CD4-positive, alpha-beta T cell treated with Interleukin-4 for 1 hour (primary cell): Measurements from ENCODE around the gene SPAAR.
A peak's percentile ranks its signal among the peaks of the same experiment; 100 is the strongest.
"Not testable (repeated sequence)": the region's sequence is repeated elsewhere in the genome, so short reads cannot be mapped to it uniquely, and the experiment has no call there.

Experiments used
- DNase-seq, 2 donors: peaks; one replicate each; pipeline ENCODE4 v3.0.0-alpha.2; 2020 to 2022

The SPAAR gene

DNA sequence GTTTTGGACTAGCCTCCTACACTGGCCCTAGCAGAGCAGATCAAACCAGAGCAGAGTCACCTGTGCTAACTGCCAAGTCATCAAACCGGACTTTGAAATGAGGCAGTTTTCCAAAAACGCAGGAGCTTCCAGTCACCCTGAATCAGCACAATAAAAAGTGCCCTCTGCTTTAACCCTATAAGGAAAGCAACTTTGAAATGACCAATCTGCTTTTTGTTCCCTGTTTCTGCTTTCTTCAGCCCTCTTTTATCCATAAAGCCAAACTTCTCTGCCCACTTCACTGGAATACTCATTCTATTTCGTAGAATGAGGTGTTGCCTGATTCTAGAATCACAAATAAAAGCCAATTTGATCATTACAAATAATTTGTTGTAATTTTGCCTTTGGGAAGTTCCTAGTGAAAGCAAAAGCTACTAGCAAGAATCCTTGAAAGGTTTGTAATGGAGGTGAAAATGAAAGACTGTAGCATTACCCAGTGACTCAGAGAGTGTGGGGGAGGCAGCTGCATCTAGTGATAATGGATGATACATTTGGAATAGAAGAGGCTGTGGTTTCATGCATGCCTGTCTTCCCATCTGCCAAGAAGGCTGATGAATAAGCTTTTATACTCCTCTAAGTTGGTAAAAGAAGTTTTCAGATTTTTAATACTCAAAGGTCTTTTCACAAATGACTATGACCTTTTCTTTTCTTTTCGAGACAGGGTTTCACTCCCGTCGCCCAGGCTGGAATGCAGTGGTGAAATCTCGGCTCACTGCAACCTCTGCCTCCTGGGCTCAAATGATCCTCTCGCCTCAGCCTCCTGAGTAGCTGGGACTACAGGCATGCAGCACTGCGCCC, 14.9 kb downstream of the SPAAR start:
- DNase-seq, result no peak

DNA sequence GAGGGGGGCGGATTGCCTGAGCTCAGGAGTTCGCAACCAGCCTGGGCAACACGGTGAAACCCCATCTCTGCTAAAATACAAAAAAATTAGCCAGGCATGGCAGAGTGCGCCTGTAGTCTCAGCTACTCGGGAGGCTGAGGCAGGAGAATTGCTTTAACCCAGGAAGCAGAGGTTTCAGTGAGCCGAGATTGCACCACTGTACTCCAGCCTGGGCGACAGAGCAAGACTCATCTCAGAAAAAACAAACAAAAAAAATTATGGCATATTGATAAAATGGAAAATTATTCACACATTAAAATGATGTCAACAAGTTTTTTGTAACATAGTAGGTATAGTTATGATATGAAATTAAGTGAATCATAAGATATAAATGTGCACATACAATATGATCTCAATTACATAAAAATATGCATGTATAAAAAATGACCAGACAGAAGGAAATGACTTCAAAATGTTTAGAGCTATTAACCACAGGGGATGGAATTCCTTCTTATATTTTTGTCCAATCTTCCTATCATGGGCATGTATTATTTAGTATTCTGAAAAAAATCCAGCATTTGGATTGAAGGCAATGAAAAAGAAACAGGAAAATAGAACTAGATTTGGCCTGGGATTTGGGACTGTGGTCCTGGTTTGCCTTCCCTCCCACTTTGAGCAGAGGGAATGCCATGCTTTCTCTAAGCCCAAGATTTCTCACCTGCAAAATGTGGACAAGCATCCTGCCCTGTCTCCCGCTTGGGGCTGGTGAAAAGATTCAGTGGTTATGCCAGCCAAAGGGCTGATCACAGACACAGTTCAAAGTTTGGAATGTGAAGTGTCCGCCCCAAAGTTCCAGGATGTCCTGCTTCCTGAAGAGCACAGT, 19.5 kb downstream of the SPAAR start:
- DNase-seq, result no peak

DNA sequence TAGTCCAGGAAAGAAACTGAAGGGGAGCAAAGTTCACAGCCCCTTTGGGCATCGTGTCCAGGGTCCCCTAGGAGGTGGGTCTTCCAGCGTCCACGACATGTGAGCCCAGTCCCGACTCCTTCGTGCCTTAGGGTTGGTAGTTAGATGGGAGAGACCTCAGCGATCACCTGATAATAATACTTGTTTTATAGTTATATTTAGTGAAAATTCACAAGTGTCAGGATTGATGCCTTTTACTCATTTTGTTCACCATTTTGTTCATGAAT, 20.1 kb downstream of the SPAAR start:
- DNase-seq, result no peak

- DNase-seq, result no peak
Measured at GRCh38 chr9:35930521-35930920, 21.2 kb downstream of the SPAAR start.

DNA sequence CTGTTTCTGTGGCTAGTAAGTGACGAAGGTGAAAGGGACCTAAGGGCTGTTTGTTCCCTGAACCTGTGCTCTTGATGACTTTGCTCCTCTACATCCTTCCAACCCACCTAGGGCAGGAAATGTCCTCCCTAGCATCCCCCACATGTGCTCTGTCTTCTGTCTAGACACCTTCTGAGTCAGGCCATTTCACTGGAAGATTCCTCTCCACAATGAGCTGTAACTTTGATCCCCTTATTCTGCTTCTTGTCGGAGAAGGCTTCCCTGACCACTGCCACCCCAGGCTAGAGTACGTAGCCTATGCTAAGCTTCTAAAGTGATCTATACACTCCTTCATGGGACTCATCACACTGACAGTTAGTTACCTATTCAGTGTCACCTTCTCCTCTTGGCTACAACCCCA, 21.7 kb downstream of the SPAAR start:
- no peak for DNase-seq

GRCh38 chr9:35932735-35933134, 23.4 kb downstream of the SPAAR start:
- DNase-seq, result peak in 1 of 2 donors; percentile 30

- DNase-seq, result no peak
Measured at GRCh38 chr9:35933550-35934067, 24.3 kb downstream of the SPAAR start.

- not testable (repeated sequence) for DNase-seq
Measured at GRCh38 chr9:35934069-35934468, 24.8 kb downstream of the SPAAR start.

DNA sequence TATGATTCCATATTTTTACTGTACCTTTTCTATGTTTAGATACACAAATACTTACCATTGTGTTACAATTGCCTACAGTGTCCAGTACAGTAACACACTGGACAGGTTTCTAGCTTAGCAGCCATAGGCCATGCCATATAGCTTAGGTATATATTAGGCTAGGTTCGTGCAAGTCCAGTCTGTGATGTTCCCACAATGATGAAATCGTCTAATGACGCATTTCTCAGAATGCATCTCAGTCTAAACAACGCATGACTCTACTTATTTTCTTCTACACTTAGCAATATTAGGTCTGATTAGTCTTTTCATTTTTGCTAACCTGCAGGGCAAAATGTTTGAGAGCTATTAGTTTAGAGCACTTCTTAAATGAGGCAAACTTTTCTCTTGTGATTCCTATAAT, 26.0 kb downstream of the SPAAR start:
- DNase-seq, result no peak

DNA sequence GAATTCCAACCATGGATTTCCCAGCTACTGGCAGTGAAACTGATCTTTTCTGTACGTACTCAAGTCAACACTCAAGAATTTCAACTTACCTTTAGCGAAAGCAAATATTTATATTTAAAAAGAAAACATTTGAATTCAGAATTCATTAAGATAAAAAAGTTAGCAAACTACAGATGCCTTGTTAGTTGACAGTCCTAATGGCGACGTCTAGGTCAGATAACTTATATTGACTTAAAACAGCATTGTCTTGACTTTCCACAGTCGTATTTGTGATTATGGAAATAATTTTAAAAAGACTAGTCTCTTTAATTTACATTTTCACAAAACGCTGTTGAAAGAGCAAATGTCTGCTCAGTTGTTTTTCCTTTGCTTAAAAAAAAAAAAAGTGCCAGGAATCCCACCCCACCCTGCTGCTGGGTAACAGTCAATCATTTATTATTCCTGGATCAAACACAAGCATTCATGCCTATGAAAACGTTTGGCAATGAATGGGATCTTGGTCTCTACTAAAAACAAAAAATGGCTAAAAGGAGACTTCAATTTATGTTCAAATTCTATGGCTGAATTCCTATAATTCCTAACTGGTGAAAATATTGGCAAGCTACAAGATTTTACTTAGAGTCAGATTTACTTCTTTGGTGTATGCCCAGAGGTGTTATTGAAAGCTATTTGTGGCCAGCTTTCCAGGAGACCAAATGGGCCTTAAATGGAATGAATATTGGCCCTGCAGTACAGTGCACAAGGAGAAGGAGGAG, 26.6 kb downstream of the SPAAR start:
- no peak for DNase-seq

DNA sequence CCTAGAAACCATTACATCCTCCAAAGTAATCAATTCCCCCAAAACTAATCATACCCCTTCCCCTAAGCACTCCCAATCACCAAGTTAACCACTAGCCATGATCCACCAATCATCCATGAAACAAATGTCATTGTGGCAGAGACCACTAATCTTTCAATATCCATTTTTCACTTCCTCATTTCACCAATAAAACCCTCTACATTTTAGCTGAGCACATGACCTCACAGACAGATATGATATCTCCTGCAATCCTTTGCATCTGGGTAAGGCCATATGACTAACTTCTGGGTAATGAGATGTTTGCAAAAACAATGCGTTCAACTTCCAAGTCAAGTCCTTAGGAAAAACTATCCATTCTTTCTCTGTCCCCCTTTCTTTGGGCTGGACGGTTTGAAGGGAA, 27.9 kb downstream of the SPAAR start:
- DNase-seq, result no peak

DNA sequence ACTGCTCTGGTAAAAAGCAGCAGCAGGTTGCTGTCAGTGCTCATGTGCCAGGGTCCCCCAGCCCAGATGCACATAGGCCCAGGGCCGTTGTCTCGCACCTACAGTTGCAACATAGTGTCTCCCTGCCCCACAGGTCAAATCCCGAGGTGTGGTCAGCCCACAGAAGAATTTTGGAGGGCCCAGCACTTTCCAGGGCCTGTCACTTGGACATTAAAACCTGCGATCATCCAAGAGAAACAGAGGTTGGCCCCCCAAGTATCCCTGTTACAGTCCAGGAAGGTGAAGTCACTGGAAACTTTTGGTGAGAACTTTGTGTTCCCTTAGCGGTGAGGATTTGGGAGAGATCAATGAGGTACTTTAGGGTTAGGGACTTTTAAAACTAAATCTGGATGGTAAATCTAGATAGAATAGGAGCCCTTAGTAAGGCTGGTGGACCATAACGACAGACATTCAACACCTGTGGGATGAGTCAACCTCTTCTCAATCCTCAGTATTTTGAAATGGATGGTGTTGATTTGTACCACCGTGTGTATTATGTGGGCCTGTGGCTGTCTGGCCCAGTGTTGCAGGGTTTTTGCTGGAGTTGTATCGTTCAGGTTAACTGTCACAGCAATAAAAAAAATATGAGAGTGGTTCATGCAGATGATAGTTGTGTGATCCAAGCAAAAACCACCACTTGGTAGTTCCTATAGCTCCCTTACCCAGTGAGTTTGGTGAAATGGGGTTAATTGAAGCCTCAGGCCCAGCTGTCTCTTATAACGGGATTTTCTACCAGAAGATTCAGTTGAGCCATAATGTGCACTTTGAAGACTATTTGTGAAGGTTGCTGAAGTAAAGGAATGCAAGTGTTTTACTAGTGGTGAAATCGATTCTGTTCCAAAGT, 29.4 kb downstream of the SPAAR start:
- DNase-seq, result no peak

DNA sequence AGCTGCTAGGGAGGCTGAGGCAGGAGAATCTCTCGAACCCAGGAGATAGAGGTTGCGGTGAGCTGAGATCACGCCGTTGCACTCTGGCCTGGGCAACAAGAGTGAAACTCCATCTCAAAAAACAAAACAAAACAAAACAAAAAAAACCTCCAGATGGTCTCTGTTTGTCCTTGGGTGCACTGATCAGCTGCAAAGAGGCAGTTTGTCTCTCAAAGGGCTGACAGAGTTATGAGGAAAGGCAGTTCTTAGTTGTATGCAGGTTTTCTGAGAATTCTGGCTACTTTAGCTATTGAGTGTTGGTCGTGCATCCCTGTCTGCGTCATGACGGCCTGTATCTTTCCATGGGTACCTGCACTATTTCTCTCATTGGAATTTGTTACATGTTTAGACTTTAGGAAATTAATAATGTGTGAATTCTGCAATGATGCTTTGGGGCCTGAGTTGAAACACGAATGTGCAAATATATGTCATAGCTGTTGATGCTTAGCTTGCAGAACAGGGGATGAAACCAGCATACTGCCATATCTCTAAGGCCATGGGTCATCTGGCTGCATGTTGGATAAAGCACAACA, 30.5 kb downstream of the SPAAR start:
- no peak for DNase-seq

DNA sequence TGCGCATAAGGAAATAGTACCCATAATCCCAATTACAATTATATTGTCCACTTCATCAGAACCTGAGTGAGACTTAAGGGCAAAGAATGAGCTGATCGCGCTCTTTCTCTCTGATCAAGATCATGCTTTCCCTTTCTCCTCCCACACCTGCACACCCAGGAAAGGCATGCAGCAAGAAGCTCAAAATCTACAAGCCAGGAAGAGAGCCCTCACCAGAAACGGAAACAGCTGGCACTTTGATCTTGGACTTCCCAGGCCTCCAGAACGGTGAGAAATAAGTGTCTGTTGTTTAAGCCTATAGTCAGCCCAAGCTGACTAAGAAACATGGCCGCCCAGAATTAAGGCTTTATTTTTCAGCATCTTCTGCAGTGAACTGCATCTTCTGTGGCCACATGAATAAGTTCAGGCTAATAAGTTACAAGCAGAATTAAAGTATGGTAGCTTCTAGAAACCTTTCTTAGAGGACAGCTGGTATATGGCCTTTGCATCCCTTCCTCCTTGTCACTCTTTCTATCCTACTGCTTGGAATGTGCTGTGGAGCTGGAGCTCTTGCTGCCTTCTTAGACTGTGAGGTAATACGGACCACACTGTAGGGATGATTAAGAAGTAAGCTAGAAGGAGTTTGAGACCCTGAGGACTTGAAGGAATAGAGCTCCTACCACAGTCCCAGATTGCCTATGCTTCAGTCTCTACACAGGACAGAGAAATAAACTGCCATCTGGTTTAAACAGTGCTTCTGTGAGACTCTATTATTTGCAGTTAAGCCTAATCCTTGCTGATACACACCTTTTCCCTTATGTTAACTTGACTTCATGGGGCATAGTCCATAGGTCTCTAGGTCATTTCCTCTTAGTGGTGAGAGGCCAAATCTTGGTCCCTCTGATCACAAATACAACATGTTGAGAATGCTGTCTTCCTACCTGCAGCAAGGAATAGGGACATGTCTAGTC, 31.4 kb downstream of the SPAAR start:
- peak; percentile 16 to 63 for DNase-seq

DNA sequence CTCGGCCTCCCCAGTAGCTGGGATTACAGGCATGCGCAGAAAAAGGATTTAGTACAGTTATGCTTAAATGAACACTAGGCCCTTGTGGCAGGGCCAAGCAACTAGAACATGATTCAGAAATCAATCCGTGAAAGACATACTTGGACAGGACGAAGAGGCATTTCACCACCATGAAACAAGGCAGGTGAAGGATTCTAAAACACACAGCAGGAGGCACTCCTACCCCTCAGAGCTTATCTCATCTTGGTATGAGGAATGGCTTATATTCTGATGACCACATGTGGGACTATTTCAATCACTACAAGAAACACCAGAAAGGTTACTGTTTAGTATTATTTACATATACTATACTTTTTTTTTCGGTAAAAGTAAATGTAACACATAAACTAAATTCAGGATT, 33.0 kb downstream of the SPAAR start:
- DNase-seq, result no peak

DNA sequence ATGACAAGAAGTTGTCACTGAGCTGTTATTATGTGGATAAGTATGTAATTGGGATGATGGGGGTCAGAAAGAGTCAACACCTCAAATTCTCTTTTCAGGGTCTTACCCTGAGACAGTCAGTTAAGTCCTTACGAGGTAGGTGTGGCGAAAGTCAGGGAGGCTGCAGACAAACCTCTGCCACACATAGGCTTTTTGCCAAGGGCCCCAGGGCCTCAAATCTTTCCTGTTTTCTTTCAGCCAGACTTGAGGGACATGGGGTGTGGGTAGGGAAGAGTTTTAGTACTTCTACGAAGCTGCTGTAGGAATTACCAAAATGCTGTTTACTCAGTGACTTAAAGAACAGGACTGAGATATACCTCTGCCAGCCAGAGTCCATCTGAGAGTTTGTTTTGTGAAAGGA, 34.9 kb downstream of the SPAAR start:
- no peak for DNase-seq

GRCh38 chr9:35944841-35945240, 35.6 kb downstream of the SPAAR start:
- DNase-seq, result no peak

DNA sequence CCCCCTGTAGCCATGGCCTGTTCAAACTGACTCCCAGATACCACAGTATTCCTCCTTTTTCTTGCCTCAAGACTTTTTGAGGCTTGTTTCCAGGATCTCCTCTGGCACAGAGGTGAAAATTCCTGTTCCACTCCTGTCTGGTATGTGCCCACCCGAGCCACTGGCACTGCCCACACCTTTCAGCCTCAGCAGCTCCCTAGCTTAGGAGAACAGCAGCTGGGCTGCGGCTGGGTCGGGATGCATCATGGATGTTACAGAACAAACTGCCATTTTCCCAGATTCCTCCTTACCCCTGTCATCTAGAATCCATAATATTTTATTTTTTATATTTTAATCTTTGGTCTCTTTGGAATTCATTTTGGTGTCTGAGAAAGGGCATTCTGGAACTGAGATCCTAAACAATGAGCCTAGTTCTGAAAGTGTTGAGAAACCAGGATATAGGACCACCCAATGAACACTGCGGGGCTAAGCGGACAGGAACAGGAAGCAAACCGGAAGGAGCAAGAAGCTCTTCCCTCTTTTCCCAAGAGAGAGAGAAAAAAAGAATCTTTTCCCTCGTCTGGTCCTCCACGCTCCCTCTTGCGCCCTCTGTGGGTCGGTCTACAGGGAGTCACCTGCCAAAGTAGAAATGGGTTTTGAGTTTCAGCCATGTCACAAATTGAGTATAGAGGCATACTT, 36.2 kb downstream of the SPAAR start:
- peak; percentile 63 for DNase-seq

DNA sequence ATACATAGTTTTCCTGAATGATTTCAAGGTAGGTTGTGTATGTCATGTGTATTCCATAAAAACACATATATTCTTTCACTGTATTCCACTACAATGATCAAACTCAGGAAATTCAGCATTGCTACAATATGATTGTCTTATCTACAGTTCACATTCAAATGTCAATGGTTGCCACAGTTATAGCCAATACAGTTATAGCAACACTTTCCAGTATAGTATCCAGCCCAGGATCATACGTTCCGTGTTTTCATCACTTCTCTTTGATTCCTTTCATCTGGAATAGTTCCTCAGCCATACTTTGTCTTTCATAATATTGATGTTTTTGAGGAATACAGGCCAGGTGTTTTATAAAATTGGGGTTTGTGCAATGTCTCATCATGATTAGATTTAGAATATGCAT, 39.2 kb downstream of the SPAAR start:
- DNase-seq, result no peak

DNA sequence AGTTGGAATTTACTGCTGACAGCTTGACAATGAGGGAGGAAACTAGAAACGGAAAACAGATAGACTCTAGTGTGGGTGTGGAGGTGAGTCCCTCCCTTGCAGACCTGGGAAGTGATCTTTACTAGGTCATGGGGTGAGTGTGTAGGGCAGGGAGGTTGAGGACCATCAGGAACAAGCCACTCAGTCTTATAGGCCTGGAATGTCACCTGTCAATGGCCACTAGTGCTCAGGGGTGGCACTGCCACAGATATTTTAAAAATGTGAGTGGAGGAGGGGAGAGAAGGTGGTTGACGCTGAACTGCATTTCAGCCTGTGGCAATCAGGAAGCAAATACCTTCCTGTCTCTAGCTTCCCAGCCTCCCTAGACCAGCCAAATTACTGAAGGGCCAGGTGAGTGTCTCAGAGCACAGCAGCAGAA, 39.6 kb downstream of the SPAAR start:
- DNase-seq, result no peak
